GM03348 (cell line): ENCODE measurements around the gene RGS8.
"Not testable (repeated sequence)": the region's sequence is repeated elsewhere in the genome, so short reads cannot be mapped to it uniquely, and the experiment has no call there.

Experiments used
- DNase-seq: peaks from one replicate; pipeline ENCODE4 v3.0.0; 2012; ENCODE audit warnings: low spot score

The RGS8 gene

GRCh38 chr1:182702826-182703524 lies 18.6 kb upstream of the RGS8 start:
- no peak for DNase-seq

- peak; percentile 26 for DNase-seq
Observed at GRCh38 chr1:182700351-182700709, 15.9 kb upstream of the RGS8 start.

- peak; percentile 34 for DNase-seq
Observed at GRCh38 chr1:182699393-182700350, 15.3 kb upstream of the RGS8 start.

GRCh38 chr1:182698971-182699370 lies 14.6 kb upstream of the RGS8 start:
- no peak for DNase-seq

- not testable (repeated sequence) for DNase-seq
Observed at GRCh38 chr1:182693139-182693538, 8.8 kb upstream of the RGS8 start.

- DNase-seq = no peak
Observed at GRCh38 chr1:182690886-182691443, 6.6 kb upstream of the RGS8 start.

- DNase-seq = no peak
Observed at GRCh38 chr1:182688436-182689205, 4.2 kb upstream of the RGS8 start.

- no peak for DNase-seq
Observed at GRCh38 chr1:182687361-182687760, 3.0 kb upstream of the RGS8 start.

- no peak for DNase-seq
Observed at GRCh38 chr1:182686446-182686845, 2.1 kb upstream of the RGS8 start.

GRCh38 chr1:182685215-182685614 lies 828 bp upstream of the RGS8 start:
- no peak for DNase-seq

GRCh38 chr1:182682898-182683501 lies 1.4 kb downstream of the RGS8 start:
- DNase-seq = no peak

- DNase-seq = no peak
Observed at GRCh38 chr1:182682406-182682805, 2.0 kb downstream of the RGS8 start.

GRCh38 chr1:182681568-182681912 lies 2.8 kb downstream of the RGS8 start:
- DNase-seq = no peak

- no peak for DNase-seq
Observed at GRCh38 chr1:182680901-182681567, 3.4 kb downstream of the RGS8 start.

GRCh38 chr1:182680408-182680807 lies 4.0 kb downstream of the RGS8 start:
- DNase-seq = no peak

- no peak for DNase-seq
Observed at GRCh38 chr1:182679684-182680083, 4.7 kb downstream of the RGS8 start.

GRCh38 chr1:182677397-182678098 lies 6.8 kb downstream of the RGS8 start:
- DNase-seq = no peak

GRCh38 chr1:182676274-182676673 lies 8.1 kb downstream of the RGS8 start:
- no peak for DNase-seq

GRCh38 chr1:182674346-182675246 lies 9.8 kb downstream of the RGS8 start:
- DNase-seq = peak; percentile 20

- DNase-seq = no peak
Observed at GRCh38 chr1:182672487-182672836, 11.9 kb downstream of the RGS8 start.
